PC-3 (cell line): Measurements from ENCODE around the gene PDE3B. TPM values are rescaled to one million over a fixed set of nuclear protein-coding genes. Genes with fewer than 3 reads are reported as not detected.

Source experiments
- ATAC-seq: fragments of 200-7000 bp; cut with Tn5 transposase; 2 replicates; pipeline ENCODE4 v1.9.1; 2020; ENCODE audit warnings: mild to moderate bottlenecking, moderate library complexity
- BruUV-seq: library from RNA; stranded (reverse); fragments of 400-500 nt; replicated peaks from 2 replicates; lab custom pipeline; 2021; lab: Mats Ljungman, UMichigan
- CTCF ChIA-PET: fragments of 300-600 bp; sonication (Branson Sonifier 250); formaldehyde crosslinking; loops from one replicate; lab custom pipeline; 2022; ENCODE audit warnings: antibody characterized with exemption; lab: Charles Lee
- POLR2A ChIA-PET: fragments of 300-600 bp; sonication (Branson Sonifier 250); formaldehyde crosslinking; loops from one replicate; lab custom pipeline; 2022; ENCODE audit warnings: antibody characterized with exemption; ENCODE audit not compliant: unreplicated experiment; lab: Charles Lee
- DNase-seq: peaks from one replicate; pipeline ENCODE4 v3.0.0-alpha.2; 2015
- H2AFZ ChIP-seq: fragments of 300-600 bp; sonication (generic); 2 replicates; pipeline ENCODE4 v1.6.0; 2016; ENCODE audit warnings: antibody characterized with exemption, low read length
- H3F3A ChIP-seq: fragments of 300-600 bp; sonication (generic); one replicate; pipeline ENCODE4 v1.6.0; 2017; ENCODE audit warnings: antibody characterized with exemption, low read length, control low read depth, mild to moderate bottlenecking; ENCODE audit not compliant: unreplicated experiment
- H3K27ac ChIP-seq: fragments of 300-600 bp; sonication (generic); 2 replicates; pipeline ENCODE4 v1.5.1; 2016; ENCODE audit warnings: mild to moderate bottlenecking, low read length
- H3K27me3 ChIP-seq: fragments of 300-600 bp; sonication (generic); 2 replicates; pipeline ENCODE4 v1.6.1; 2016; ENCODE audit warnings: low read length, mixed read lengths
- H3K36me3 ChIP-seq: fragments of 300-600 bp; sonication (generic); 2 replicates; pipeline ENCODE4 v1.6.1; 2016; ENCODE audit warnings: low read depth, mixed run types, low read length, mixed read lengths
- H3K4me1 ChIP-seq: fragments of 300-600 bp; sonication (generic); 2 replicates; pipeline ENCODE4 v1.5.1; 2016; ENCODE audit warnings: low read length; ENCODE audit not compliant: insufficient read depth
- H3K4me2 ChIP-seq: fragments of 300-600 bp; sonication (generic); 2 replicates; pipeline ENCODE4 v1.6.0; 2016; ENCODE audit warnings: low read length
- H3K4me3 ChIP-seq: fragments of 300-600 bp; sonication (generic); 2 replicates; pipeline ENCODE4 v1.5.1; 2016; ENCODE audit warnings: mild to moderate bottlenecking, low read length, mixed read lengths
- H3K79me2 ChIP-seq: fragments of 300-600 bp; sonication (generic); 2 replicates; pipeline ENCODE4 v1.6.1; 2017; ENCODE audit warnings: low read length, mixed read lengths
- H3K9ac ChIP-seq: fragments of 300-600 bp; sonication (generic); 2 replicates; pipeline ENCODE4 v1.6.0; 2016; ENCODE audit warnings: mild to moderate bottlenecking, low read length
- H3K9me2 ChIP-seq: fragments of 300-600 bp; sonication (generic); replicated peaks from 2 replicates; pipeline ENCODE4 v1.6.1; 2016; ENCODE audit warnings: mixed run types, low read length, mixed read lengths
- H3K9me3 ChIP-seq: fragments of 300-600 bp; sonication (generic); 2 replicates; pipeline ENCODE4 v1.6.1; 2016; ENCODE audit warnings: low read length, mixed read lengths
- H4K20me1 ChIP-seq: fragments of 300-600 bp; sonication (generic); 2 replicates; pipeline ENCODE4 v1.6.1; 2016; ENCODE audit warnings: low read length, mixed read lengths
- EZH2 ChIP-seq: fragments of 300-600 bp; sonication (generic); IDR thresholded peaks from one replicate; pipeline ENCODE4 v1.6.1; 2017; ENCODE audit warnings: antibody characterized with exemption, mild to moderate bottlenecking, low read length; ENCODE audit not compliant: unreplicated experiment
- EZH2phosphoT487 ChIP-seq: fragments of 300-600 bp; sonication (generic); IDR thresholded peaks from 2 replicates; pipeline ENCODE4 v1.6.1; 2018; ENCODE audit warnings: mild to moderate bottlenecking, antibody characterized with exemption, low read length, borderline replicate concordance
- intact Hi-C: fragments of 100-400 bp; cut with micrococcal nuclease; formaldehyde crosslinking; loops from 2 replicates; pipeline ENCODE4 v1.9.0; 2023
- total RNA-seq: library from RNA; depleted of rRNA; stranded (reverse); fragments of >200 nt; gene quantifications from 2 replicates; pipeline ENCODE4 v1.2.3, GENCODE V29; 2014
- TF ChIP-seq, protein P1 (sequence below): fragments of 300-600 bp; sonication (generic); conservative IDR thresholded peaks from 2 replicates; pipeline ENCODE4 v1.5.1; 2017; ENCODE audit warnings: antibody characterized with exemption, low read depth, mild to moderate bottlenecking, low read length

The PDE3B gene
- total RNA-seq, 1 experiment from 2014 or later = 0.11 TPM

DNA sequence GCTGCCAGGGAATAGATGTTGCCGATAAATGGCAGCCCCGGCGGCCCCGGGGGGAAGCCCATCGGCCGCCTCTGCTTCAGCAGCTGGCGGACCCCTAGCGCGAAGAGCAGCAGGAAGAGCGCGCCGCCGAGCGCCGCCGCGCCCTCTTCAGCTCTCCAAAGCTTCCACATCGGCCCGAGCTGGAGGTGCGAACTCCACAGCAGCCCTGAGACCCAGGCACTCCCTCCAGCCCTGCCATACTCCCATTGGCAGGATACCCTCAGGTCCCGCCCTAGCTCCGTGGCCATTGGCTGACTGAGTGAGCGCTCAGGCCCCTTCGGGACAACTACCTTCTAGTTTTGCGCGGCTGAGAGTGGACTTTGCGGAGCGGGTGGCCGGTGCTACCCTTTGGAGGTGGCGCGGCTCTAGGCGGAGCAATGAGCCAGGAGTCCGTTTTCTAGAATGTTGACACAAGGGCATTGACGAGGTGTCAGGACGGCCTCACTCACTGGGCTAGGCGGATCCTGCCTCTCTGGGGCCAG, 248.5 kb downstream of the PDE3B start, which contains the start of gene CYP2R1:
TSS of gene CYP2R1 (minus strand) at position 196 of the 521 bp plus-strand sequence. CDS start at position 170, 26 bp downstream.
- ATAC-seq (peak; percentile 95), DNase-seq (peak; percentile 97)
- Histone ChIP-seq H3K4me2 (peak within 1 kb of the TSS; percentile 96), H3K27ac (peak within 1 kb of the TSS; percentile 88), H3K4me3 (peak within 1 kb of the TSS; percentile 75), H2AFZ (peak within 1 kb of the TSS; percentile 97), H3K79me2 (0 out of 2 replicates have a peak, but pooled peaks cover 8% of the 10 kb centered on the region), H3K9me2 (no peaks in the 10 kb centered on the region), H3K9me3 (no peaks in the 10 kb centered on the region), H3K9ac (peak within 1 kb of the TSS; percentile 83), H3F3A (no peaks in the 10 kb centered on the region), H3K36me3 (no peaks in the 10 kb centered on the region), H4K20me1 (no peaks in the 10 kb centered on the region), H3K4me1 (peaks cover 5% of the 10 kb centered on the region; the same call in 1 of the 2 replicates), H3K27me3 (no peaks in the 10 kb centered on the region)
- CTCF ChIA-PET = interaction anchor here (1.6 kb wide), 1 partner anchor 16 kb away, joined by 18 read pairs; no protein-coding TSS in a partner anchor
- no TSS peak for BruUV-seq
- no peak for TF ChIP-seq EZH2phosphoT487
- no peak for TF ChIP-seq EZH2
- TF ChIP-seq, protein P1, sequence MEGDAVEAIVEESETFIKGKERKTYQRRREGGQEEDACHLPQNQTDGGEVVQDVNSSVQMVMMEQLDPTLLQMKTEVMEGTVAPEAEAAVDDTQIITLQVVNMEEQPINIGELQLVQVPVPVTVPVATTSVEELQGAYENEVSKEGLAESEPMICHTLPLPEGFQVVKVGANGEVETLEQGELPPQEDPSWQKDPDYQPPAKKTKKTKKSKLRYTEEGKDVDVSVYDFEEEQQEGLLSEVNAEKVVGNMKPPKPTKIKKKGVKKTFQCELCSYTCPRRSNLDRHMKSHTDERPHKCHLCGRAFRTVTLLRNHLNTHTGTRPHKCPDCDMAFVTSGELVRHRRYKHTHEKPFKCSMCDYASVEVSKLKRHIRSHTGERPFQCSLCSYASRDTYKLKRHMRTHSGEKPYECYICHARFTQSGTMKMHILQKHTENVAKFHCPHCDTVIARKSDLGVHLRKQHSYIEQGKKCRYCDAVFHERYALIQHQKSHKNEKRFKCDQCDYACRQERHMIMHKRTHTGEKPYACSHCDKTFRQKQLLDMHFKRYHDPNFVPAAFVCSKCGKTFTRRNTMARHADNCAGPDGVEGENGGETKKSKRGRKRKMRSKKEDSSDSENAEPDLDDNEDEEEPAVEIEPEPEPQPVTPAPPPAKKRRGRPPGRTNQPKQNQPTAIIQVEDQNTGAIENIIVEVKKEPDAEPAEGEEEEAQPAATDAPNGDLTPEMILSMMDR = no peak
- POLR2A ChIA-PET = interaction anchor here (0.6 to 0.7 kb wide), 2 partner anchors 9 to 16 kb away, joined by 3 to 4 read pairs; no protein-coding TSS in a partner anchor
- intact Hi-C loops = loop anchor here (1.0 to 10.0 kb wide), 3 partner anchors 100 to 372 kb away; partner anchors contain the start of genes PDE3B and PSMA1

DNA sequence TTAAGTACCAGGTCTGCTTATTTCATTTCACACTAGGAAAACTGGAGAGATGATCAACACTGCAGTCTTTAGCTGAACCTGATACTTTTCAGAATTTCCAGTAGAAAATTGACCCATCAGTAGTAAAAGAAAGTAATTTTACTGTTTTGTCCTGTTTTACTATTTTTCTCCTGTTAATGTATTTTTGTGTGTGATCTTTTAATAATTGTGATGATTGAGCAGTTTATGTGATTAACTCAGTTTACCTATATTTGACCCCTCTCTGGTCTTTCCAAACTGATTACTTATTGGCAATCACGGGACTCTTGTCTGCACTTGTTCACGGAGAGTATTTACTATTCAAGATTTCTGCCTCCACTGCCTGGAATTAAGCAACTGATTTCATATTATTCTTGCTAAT, 249.0 kb downstream of the PDE3B start:
- Histone ChIP-seq H4K20me1 (no peaks in the 10 kb centered on the region), H3K27ac (no peak overlapping the region), H3K9ac (no peak overlapping the region), H3K4me3 (0 out of 2 replicates have a peak overlapping the region, but pooled peaks have one; percentile 75), H3K9me3 (no peaks in the 10 kb centered on the region), H3F3A (no peaks in the 10 kb centered on the region), H3K9me2 (no peaks in the 10 kb centered on the region), H3K4me1 (peaks cover 5% of the 10 kb centered on the region; the same call in 1 of the 2 replicates), H3K27me3 (no peaks in the 10 kb centered on the region), H3K4me2 (peak overlapping the region; percentile 96), H3K79me2 (0 out of 2 replicates have a peak, but pooled peaks cover 8% of the 10 kb centered on the region), H2AFZ (peak overlapping the region; percentile 97), H3K36me3 (no peaks in the 10 kb centered on the region)
- TF ChIP-seq EZH2 (no peak), EZH2phosphoT487 (no peak)
- TF ChIP-seq, protein P1 = no peak
- BruUV-seq = no TSS peak
- ATAC-seq (no peak), DNase-seq (no peak)
- ChIA-PET POLR2A (interaction anchor here (0.7 kb wide), 1 partner anchor 9 kb away, joined by 3 read pairs; no protein-coding TSS in a partner anchor), CTCF (interaction anchor here (1.6 kb wide), 1 partner anchor 16 kb away, joined by 18 read pairs; no protein-coding TSS in a partner anchor)
- intact Hi-C loops = loop anchor here (1.0 to 10.0 kb wide), 3 partner anchors 100 to 372 kb away; partner anchors contain the start of genes PDE3B and PSMA1
